BLaER1 treated with 17β-estradiol and CSF1 and Interleukin-3, amounts not matched to agents 10 nM and 100 nM (cell line): ENCODE data around the gene ZNF521.
A peak's percentile ranks its signal among the peaks of the same experiment; 100 is the strongest.

Experiments
- H3K27ac ChIP-seq, 11 experiments: shearing (Covaris generic); formaldehyde crosslinking; 2 replicates each; pipeline ENCODE4 v1.8.1; 2022
- H3K27me3 ChIP-seq, 11 experiments: shearing (Covaris generic); formaldehyde crosslinking; 2 replicates each; pipeline ENCODE4 v1.8.1; 2022
- H3K36me3 ChIP-seq, 11 experiments: shearing (Covaris generic); formaldehyde crosslinking; 2 replicates each; pipeline ENCODE4 v1.8.1; 2022
- H3K4me1 ChIP-seq, 10 experiments: shearing (Covaris generic); formaldehyde crosslinking; 2 replicates each; pipeline ENCODE4 v1.8.1; 2022
- H3K4me2 ChIP-seq, 11 experiments: shearing (Covaris generic); formaldehyde crosslinking; 2 replicates each; pipeline ENCODE4 v1.8.1; 2022
- H3K4me3 ChIP-seq, 10 experiments: shearing (Covaris generic); formaldehyde crosslinking; 2 replicates each; pipeline ENCODE4 v1.8.1; 2022
- H3K9ac ChIP-seq, 11 experiments: shearing (Covaris generic); formaldehyde crosslinking; 2 replicates each; pipeline ENCODE4 v1.8.1; 2022
- H3K9me3 ChIP-seq, 11 experiments: shearing (Covaris generic); formaldehyde crosslinking; replicated peaks in 1 of 11; 2 replicates each; pipeline ENCODE4 v1.8.1; 2022
- H4K20me1 ChIP-seq, 11 experiments: shearing (Covaris generic); formaldehyde crosslinking; 2 replicates each; pipeline ENCODE4 v1.8.1; 2022
- Cebpa-rat ChIP-seq, 11 experiments: shearing (Covaris generic); IDR thresholded peaks; 2 replicates each; pipeline ENCODE4 v1.8.1; 2022

Gene ZNF521

GRCh38 chr18:25237571-25238267 lies 114.2 kb downstream of the ZNF521 start:
- Histone ChIP-seq H3K4me3 (no peak overlapping the region), H3K4me1 (peaks cover 0 to 8% (median 0%) of the 10 kb centered on the region in 10 experiments; a peak in 2 of 20 replicates), H3K4me2 (no peak overlapping the region), H4K20me1 (no peaks in the 10 kb centered on the region), H3K9me3 (no peaks in the 10 kb centered on the region), H3K9ac (no peak overlapping the region), H3K27me3 (no peaks in the 10 kb centered on the region), H3K27ac (no peak overlapping the region), H3K36me3 (no peaks in the 10 kb centered on the region)
- TF ChIP-seq Cebpa-rat (IDR thresholded peaks at IDR 0.05), result no peak

DNA sequence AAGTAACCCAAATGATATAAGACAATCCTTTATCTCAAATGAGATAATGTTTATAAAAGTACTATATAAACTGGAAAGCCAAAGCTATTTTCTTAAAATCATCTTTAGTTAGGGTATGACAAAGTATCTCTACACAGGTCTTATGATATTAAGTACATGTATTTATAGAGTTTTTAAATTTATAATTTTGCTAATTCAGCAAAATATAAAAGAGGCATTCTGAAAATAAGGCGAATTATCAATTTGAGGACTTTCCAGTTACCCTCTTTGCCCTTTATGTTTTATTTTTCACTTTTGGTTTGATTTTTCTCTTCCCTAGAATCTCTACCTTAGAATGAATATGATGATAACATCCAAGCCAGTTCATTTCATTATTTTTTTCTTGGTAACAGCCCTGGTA lies 115.2 kb downstream of the ZNF521 start:
- H3K4me3 ChIP-seq, result no peak overlapping the region
- no peak for TF ChIP-seq Cebpa-rat (IDR thresholded peaks at IDR 0.05)
- no peak overlapping the region for H3K4me2 ChIP-seq
- peaks cover 0 to 8% (median 0%) of the 10 kb centered on the region in 10 experiments; a peak in 2 of 20 replicates for H3K4me1 ChIP-seq
- H4K20me1 ChIP-seq, result no peaks in the 10 kb centered on the region
- H3K36me3 ChIP-seq, result no peaks in the 10 kb centered on the region
- no peaks in the 10 kb centered on the region for H3K27me3 ChIP-seq
- H3K9ac ChIP-seq, result no peak overlapping the region
- no peak overlapping the region for H3K27ac ChIP-seq
- H3K9me3 ChIP-seq, result no peaks in the 10 kb centered on the region

GRCh38 chr18:25235401-25236042 lies 116.4 kb downstream of the ZNF521 start:
- Histone ChIP-seq H3K9ac (no peak overlapping the region), H3K4me1 (peaks cover 0 to 8% (median 0%) of the 10 kb centered on the region in 10 experiments; a peak in 2 of 20 replicates), H3K9me3 (no peaks in the 10 kb centered on the region), H3K4me3 (no peak overlapping the region), H3K27me3 (no peaks in the 10 kb centered on the region), H3K4me2 (no peak overlapping the region), H3K36me3 (no peaks in the 10 kb centered on the region), H3K27ac (no peak overlapping the region), H4K20me1 (no peaks in the 10 kb centered on the region)
- no peak for TF ChIP-seq Cebpa-rat (IDR thresholded peaks at IDR 0.05)

GRCh38 chr18:25234740-25235345 lies 117.1 kb downstream of the ZNF521 start:
- Histone ChIP-seq H3K36me3 (no peaks in the 10 kb centered on the region), H3K9ac (no peak overlapping the region), H3K4me2 (no peak overlapping the region), H3K4me1 (peaks cover 0 to 6% (median 0%) of the 10 kb centered on the region in 10 experiments; a peak in 2 of 20 replicates), H3K4me3 (no peak overlapping the region), H3K9me3 (no peaks in the 10 kb centered on the region), H3K27ac (no peak overlapping the region), H3K27me3 (no peaks in the 10 kb centered on the region), H4K20me1 (no peaks in the 10 kb centered on the region)
- TF ChIP-seq Cebpa-rat (IDR thresholded peaks at IDR 0.05), result no peak

DNA sequence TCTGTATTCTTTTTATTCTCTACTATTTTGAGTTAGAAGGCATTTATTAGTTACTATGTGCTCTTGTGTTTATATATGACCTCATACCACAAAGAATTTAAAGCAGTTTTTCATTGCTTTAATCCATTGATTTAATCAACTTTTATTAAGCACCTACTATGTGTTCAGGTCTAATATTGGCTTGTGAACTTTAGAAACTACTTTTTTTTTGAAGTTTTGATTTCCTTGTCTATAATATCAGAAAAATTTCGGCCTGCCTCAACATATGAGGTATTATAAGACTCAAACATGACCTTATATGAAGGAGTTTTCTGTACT lies 117.7 kb downstream of the ZNF521 start:
- Histone ChIP-seq H3K36me3 (no peaks in the 10 kb centered on the region), H3K4me1 (peaks cover 0 to 1% (median 0%) of the 10 kb centered on the region in 10 experiments; a peak in 1 of 20 replicates), H3K27me3 (no peaks in the 10 kb centered on the region), H3K4me2 (no peak overlapping the region), H3K9ac (no peak overlapping the region), H3K27ac (no peak overlapping the region), H3K4me3 (no peak overlapping the region), H4K20me1 (no peaks in the 10 kb centered on the region), H3K9me3 (no peaks in the 10 kb centered on the region)
- no peak for TF ChIP-seq Cebpa-rat (IDR thresholded peaks at IDR 0.05)

- H3K27ac ChIP-seq, result no peak overlapping the region
- no peak for TF ChIP-seq Cebpa-rat (IDR thresholded peaks at IDR 0.05)
- no peaks in the 10 kb centered on the region for H3K27me3 ChIP-seq
- no peak overlapping the region for H3K4me2 ChIP-seq
- H4K20me1 ChIP-seq, result no peaks in the 10 kb centered on the region
- no peak overlapping the region for H3K9ac ChIP-seq
- H3K4me3 ChIP-seq, result no peak overlapping the region
- no peaks in the 10 kb centered on the region for H3K4me1 ChIP-seq
- no peaks in the 10 kb centered on the region for H3K9me3 ChIP-seq
- H3K36me3 ChIP-seq, result no peaks in the 10 kb centered on the region
Observed at GRCh38 chr18:25233528-25234321, 118.2 kb downstream of the ZNF521 start.

DNA sequence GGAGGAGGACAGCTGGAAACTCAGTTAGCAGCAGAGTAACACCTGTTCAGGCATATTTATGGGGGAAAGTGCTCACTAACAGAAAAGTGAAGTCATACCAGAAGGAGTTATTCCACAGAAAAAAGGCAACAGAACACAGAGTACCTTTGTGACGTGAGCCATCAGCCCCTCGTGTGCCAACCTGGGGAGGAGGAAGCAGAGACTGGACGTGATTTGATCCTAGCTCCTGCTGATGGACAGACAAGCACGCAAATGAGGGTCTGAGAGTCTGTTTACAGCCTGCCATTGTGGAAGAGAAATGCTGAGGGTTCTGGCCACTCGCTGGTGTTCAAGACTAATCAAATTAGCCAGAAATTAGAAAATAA lies 120.7 kb downstream of the ZNF521 start:
- H3K9ac ChIP-seq, result no peak overlapping the region
- no peaks in the 10 kb centered on the region for H3K9me3 ChIP-seq
- H3K4me2 ChIP-seq, result no peak overlapping the region
- no peaks in the 10 kb centered on the region for H3K27me3 ChIP-seq
- H4K20me1 ChIP-seq, result no peaks in the 10 kb centered on the region
- H3K4me1 ChIP-seq, result no peaks in the 10 kb centered on the region
- no peak for TF ChIP-seq Cebpa-rat (IDR thresholded peaks at IDR 0.05)
- H3K36me3 ChIP-seq, result no peaks in the 10 kb centered on the region
- H3K4me3 ChIP-seq, result no peak overlapping the region
- H3K27ac ChIP-seq, result no peak overlapping the region

DNA sequence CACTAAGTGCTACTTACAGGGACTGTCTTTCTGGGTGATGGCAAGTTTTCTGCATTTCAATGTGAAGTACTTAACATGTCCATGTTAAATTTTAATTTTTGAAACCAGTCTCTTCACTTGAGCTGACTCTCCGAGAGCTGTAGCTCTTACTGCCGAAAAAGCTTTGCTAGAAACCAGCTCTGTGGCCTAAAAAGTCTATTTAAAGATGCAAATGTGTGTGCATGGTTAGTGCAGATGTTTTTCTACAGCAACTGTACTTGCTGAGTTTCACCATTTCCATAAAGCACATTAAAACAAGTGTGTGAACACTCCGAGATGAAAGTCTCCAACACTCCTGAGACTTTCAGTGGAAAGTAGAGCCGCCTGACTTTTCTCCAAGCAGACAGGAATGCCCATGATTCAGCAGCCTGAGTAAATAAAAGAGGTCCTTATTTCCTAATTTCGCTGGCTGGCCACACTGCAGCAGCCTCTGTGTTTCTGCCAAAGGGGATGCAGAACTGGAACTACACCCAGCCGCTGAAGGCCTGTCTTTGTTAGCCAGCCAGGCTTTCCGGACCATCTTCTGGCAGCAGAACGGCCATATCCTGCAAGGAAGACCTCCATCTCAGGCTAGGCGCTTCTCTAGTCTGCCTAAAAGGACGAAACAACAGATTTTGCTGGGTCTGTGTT lies 121.2 kb downstream of the ZNF521 start:
- no peak overlapping the region for H3K27ac ChIP-seq
- no peaks in the 10 kb centered on the region for H4K20me1 ChIP-seq

GRCh38 chr18:25229920-25230319 lies 122.0 kb downstream of the ZNF521 start:
- no peaks in the 10 kb centered on the region for H3K9me3 ChIP-seq
- H3K4me2 ChIP-seq, result no peak overlapping the region
- no peak overlapping the region for H3K4me3 ChIP-seq
- H4K20me1 ChIP-seq, result no peaks in the 10 kb centered on the region
- no peak overlapping the region for H3K27ac ChIP-seq
- no peak overlapping the region for H3K9ac ChIP-seq
- no peak for TF ChIP-seq Cebpa-rat (IDR thresholded peaks at IDR 0.05)
- H3K36me3 ChIP-seq, result no peaks in the 10 kb centered on the region
- no peaks in the 10 kb centered on the region for H3K4me1 ChIP-seq
- H3K27me3 ChIP-seq, result no peaks in the 10 kb centered on the region

More for the DNA sequence above, 121.2 kb downstream of the ZNF521 start:
- Histone ChIP-seq H3K36me3 (no peaks in the 10 kb centered on the region), H3K4me1 (no peaks in the 10 kb centered on the region), H3K27me3 (no peaks in the 10 kb centered on the region), H3K9ac (no peak overlapping the region), H3K9me3 (no peaks in the 10 kb centered on the region), H3K4me2 (0 out of 22 replicates have a peak overlapping the region, but pooled peaks of 1 of the 11 experiments have one; percentile 21), H3K4me3 (no peak overlapping the region)
- TF ChIP-seq Cebpa-rat (IDR thresholded peaks at IDR 0.05), result no peak
